ENCODE measurements around the gene ULK4.
"Not testable (repeated sequence)": the region's sequence is repeated elsewhere in the genome, so short reads cannot be mapped to it uniquely, and the experiment has no call there.

Gene ULK4

GRCh38 chr3:41502481-41502880 is 459.4 kb downstream of the ULK4 start:
- DNase-seq (ENCODE audit: low read depth, low spot score) = no peak

DNA sequence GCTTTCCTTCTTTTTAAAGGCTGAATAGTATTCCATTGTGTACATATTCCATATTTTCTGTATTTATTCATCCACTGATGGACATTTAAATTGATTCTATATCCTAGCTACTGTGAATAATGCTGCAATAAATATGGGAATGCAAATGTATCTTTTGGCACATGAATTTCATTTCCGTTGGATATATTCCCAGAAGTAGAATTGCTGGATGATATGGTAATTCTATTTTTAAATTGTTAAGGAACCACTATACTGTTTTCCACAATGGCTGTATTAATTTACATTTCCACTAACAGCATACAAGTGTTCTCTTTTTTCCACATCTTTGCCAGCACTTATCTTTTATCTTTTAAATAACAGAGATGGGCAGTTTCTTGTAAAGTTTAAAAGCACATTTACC is 459.9 kb downstream of the ULK4 start:
- no peak for DNase-seq (ENCODE audit: low read depth, low spot score)

- DNase-seq (ENCODE audit: low read depth, low spot score) = no peak
Measured at GRCh38 chr3:41498847-41499246, 463.1 kb downstream of the ULK4 start.

- DNase-seq (ENCODE audit: low read depth, low spot score) = no peak
Measured at GRCh38 chr3:41490360-41490759, 471.5 kb downstream of the ULK4 start.

- DNase-seq (ENCODE audit: low read depth, low spot score) = no peak
Measured at GRCh38 chr3:41489231-41489630, 472.7 kb downstream of the ULK4 start.

DNA sequence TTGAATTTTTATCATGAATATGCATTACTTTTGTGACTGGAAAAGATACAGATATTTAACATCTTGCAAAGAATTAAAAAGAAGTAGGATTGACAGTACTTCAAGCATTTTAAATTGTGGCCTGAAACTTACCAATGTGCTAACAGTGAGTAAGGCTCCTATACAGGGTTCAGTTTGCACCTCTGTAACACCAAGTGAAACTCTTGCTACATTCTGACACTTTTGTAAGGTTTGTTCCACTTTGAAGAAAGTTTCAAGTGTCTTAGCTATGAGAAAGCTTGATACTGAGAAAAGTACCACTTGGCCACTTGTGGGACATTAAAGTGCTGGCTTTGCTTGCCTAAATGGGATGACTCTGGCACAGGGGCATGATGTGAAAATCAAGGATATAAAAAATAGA is 473.4 kb downstream of the ULK4 start:
- DNase-seq (ENCODE audit: low read depth, low spot score) = no peak

- DNase-seq (ENCODE audit: low read depth, low spot score) = no peak
Measured at GRCh38 chr3:41485484-41485883, 476.4 kb downstream of the ULK4 start.

- peak; percentile 19 for DNase-seq (ENCODE audit: low read depth, low spot score)
Measured at GRCh38 chr3:41482134-41482533, 479.8 kb downstream of the ULK4 start.

GRCh38 chr3:41478278-41478677 is 483.6 kb downstream of the ULK4 start:
- no peak for DNase-seq (ENCODE audit: low read depth, low spot score)

- DNase-seq (ENCODE audit: low read depth, low spot score) = no peak
Measured at GRCh38 chr3:41477399-41478014, 484.4 kb downstream of the ULK4 start.

- DNase-seq (ENCODE audit: low read depth, low spot score) = no peak
Measured at GRCh38 chr3:41469083-41469482, 492.8 kb downstream of the ULK4 start.

DNA sequence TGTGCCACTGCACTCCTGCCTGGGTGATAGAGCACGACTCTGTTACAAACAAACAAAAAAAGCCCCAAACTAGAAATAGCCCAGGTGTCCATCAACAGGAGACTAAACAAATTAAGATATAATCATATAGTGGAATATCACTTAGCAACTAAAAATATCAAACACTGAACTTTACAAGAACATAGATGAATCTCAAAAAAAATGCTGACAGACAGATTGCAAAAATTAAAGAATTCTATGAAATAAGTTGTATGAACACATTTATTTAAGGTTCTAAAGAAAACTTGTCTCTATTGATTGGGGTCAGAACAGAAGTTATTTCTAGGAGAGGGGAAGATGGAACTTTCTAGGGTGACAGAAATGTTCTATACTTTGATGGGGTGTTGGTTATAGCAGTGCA is 494.4 kb downstream of the ULK4 start:
- no peak for DNase-seq (ENCODE audit: low read depth, low spot score)

GRCh38 chr3:41464858-41465257 is 497.0 kb downstream of the ULK4 start:
- no peak for DNase-seq (ENCODE audit: low read depth, low spot score)

GRCh38 chr3:41464401-41464800 is 497.5 kb downstream of the ULK4 start:
- no peak for DNase-seq (ENCODE audit: low read depth, low spot score)

GRCh38 chr3:41462103-41462691 is 499.7 kb downstream of the ULK4 start:
- DNase-seq (ENCODE audit: low read depth, low spot score) = no peak

DNA sequence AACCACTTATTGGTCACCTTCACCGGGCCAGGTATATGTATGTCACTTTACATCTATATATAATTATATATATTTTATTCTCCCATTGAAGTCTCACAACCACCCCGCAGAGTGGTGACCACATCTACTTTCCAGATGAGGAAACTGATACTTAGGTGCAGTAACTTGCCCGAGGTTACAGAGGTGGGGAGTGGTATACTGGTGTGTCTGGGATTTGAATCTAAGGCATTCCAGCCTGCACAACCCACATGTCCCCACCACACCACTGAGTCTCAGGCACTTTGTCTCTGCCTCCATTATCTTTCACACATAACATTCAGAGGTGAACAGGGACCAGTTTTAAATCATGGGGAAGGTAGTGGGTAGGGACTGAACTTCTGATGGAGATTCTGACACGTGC is 501.2 kb downstream of the ULK4 start:
- DNase-seq (ENCODE audit: low read depth, low spot score) = no peak

GRCh38 chr3:41457176-41457575 is 504.7 kb downstream of the ULK4 start:
- DNase-seq (ENCODE audit: low read depth, low spot score) = no peak

DNA sequence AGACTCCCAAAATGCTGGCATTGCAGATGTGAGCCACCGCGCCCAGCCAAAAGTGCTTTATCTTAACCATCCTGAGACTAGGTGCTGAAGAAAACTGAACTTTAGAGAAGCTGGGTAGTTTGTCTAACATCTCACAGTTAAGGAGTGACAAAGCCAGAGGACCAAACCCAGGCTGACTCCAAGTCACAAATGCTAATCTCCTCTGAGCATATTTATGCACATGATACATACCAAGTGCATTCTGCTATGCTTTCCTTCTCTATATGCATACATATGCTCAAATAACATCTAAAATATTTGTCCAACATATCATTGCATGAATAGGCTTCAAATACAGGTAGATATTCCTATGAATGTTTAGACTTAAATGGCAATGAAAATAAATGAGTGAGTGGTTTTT is 505.7 kb downstream of the ULK4 start:
- no peak for DNase-seq (ENCODE audit: low read depth, low spot score)

GRCh38 chr3:41453618-41454017 is 508.3 kb downstream of the ULK4 start:
- DNase-seq (ENCODE audit: low read depth, low spot score) = not testable (repeated sequence)

- DNase-seq (ENCODE audit: low read depth, low spot score) = peak; percentile 46
Measured at GRCh38 chr3:41450416-41451231, 511.3 kb downstream of the ULK4 start.

DNA sequence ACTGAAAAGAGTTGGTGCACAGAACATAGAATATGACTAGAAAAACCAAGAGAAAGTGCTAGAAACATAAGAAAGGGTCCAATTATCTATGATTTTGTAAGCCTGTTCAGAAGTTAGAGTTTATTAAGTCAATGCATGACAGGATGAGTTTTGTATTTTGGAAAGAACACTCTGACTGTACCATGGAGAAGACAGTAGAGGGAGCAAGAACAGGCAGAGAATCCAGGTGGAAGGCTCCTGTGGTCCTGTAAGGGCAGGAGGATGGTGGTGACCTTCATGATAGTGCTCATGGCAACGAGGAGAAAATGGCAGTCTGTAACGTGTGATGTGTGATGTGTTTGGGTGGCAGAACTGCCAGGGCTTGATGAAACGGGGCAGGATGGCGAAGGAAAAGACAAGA is 513.5 kb downstream of the ULK4 start:
- DNase-seq (ENCODE audit: low read depth, low spot score) = no peak

GRCh38 chr3:41447701-41448100 is 514.2 kb downstream of the ULK4 start:
- DNase-seq (ENCODE audit: low read depth, low spot score) = no peak

GRCh38 chr3:41446316-41446715 is 515.6 kb downstream of the ULK4 start:
- DNase-seq (ENCODE audit: low read depth, low spot score) = not testable (repeated sequence)
